GM19193 (cell line): ENCODE results near the gene FBXL15.

Experiments used
- POLR2A ChIP-seq: IDR thresholded peaks from 4 replicates; pipeline ENCODE4 v1.6.1; 2011; ENCODE audit not compliant: insufficient read depth, insufficient read length; ENCODE audit errors: extremely low read depth

Gene FBXL15

DNA sequence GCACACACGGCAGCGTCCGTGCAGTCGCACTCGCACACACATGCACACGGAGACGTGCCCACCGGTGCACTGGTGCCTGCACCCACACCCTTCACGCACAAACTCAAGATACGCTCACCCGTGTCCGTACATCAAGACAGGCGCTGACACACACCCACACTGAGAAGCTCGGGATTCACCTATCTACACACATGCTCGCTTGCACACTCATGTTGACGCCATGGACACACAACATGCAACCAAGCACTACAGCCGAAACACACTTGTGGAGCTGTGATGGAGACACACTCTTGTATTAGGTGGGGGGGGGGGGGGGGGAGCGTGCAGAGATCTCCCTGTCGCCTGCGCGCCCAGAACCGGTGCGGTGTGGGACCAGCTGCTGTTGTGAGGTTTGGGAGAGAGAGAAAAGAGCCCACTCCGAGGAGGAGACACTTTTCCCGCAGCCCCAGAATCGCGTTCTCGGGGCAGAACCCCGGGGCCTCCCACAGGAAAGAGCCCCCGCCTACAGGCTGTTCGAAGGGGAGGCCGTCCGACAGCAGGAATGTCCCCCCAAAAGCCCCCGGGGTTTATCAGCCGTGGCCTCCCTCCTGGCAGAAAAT is 25.7 kb upstream of the FBXL15 start:
- TF ChIP-seq POLR2A = no peak

DNA sequence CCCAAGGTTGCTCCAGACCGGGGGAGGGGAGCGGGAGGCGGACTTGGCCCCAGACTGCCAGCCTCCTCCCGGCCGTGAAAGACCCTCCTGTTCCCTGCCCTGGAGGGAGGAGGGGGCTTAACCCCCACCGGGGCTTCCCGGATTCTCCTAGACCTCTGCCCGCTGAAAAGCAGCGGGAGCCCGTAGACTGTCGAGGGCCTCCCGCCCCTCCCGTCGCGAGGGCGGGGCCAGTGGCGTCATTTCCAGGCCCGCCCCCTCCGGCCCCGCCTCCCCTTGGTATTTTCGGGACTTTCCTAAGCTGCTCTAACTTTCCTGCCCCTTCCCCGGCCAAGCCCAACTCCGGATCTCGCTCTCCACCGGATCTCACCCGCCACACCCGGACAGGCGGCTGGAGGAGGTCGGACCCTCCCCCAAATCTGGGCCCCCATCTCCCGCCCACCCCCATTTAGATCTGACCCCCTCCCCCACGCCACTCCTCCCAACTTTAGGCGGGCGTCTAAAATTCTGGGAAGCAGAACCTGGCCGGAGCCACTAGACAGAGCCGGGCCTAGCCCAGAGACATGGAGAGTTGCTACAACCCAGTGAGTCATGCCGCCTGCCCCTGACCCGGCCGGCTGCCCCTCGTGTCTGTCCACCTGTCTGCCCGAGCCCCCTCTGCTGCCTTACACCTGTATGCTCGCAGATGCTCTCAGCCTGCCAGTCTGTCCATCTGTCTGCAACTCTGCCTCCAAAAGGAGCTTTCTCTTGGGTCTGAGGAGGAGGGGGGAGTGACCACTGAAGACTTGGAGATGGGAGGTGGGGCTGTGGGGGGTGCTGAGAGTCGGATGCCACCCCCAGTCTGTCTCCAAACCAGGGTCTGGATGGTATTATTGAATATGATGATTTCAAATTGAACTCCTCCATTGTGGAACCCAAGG is 25.0 kb upstream of the FBXL15 start, which contains the start of gene NFKB2:
NFKB2 (plus strand) TSS at position 306 of the 917 bp plus-strand sequence; CDS start at position 561, 255 bp downstream.
- peak; percentile 62 for TF ChIP-seq POLR2A

DNA sequence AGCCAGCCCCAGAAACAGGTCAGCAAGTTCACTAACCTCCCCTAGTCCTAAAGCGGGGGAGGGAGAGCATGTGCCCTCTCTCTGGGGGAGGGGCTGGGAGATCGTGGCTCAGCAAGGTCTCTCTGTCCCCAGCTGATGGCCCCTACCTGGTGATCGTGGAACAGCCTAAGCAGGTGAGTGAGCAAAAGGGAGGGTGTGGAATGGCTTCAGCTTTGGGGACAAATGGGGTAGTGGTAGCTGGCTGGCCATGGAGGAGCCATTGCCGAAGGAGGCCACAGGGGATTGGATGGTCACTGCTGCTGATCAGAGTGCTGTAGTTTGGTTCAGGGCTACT is 24.4 kb upstream of the FBXL15 start:
- TF ChIP-seq POLR2A = no peak

DNA sequence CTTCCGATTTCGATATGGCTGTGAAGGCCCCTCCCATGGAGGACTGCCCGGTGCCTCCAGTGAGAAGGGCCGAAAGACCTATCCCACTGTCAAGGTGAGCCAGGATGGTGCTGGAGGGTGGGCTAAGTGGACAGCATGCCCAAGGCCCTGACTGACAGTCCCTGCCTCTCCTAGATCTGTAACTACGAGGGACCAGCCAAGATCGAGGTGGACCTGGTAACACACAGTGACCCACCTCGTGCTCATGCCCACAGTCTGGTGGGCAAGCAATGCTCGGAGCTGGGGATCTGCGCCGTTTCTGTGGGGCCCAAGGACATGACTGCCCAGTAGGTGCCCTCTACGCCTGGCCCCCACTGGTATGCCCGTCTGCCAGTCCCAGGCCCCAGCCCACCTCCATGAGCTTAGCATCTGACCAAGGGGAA is 23.9 kb upstream of the FBXL15 start:
- peak; percentile 3 for TF ChIP-seq POLR2A

DNA sequence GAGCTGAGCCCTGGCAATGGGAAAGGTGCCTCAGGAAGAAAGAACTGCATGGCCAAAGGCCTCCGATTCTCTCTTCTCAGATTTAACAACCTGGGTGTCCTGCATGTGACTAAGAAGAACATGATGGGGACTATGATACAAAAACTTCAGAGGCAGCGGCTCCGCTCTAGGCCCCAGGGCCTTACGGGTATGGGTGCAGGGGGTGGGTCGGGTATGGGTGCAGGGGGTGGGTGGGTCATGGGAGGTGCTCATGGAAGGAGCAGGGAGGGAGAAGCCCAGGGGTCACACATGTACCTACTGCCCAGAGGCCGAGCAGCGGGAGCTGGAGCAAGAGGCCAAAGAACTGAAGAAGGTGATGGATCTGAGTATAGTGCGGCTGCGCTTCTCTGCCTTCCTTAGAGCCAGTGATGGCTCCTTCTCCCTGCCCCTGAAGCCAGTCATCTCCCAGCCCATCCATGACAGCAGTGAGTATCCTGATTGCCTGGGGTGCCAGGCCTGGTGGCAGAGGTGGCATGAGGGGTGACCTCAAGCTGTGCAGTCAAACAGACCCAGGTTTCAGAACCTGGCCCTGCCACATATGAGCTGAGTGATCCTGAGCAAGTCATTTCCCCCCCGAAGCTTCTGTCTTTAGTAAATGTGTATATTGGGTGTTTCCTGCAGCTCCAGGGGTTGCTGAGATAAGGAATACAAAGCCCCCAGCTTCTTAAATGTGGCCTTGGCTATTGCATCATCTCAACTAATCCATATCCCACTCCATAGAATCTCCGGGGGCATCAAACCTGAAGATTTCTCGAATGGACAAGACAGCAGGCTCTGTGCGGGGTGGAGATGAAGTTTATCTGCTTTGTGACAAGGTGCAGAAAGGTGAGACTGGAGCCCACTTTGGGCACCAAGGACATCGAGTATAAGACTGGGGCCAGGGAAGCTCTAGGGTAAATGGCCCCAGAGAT is 23.1 kb upstream of the FBXL15 start:
- TF ChIP-seq POLR2A = peak; percentile 30

DNA sequence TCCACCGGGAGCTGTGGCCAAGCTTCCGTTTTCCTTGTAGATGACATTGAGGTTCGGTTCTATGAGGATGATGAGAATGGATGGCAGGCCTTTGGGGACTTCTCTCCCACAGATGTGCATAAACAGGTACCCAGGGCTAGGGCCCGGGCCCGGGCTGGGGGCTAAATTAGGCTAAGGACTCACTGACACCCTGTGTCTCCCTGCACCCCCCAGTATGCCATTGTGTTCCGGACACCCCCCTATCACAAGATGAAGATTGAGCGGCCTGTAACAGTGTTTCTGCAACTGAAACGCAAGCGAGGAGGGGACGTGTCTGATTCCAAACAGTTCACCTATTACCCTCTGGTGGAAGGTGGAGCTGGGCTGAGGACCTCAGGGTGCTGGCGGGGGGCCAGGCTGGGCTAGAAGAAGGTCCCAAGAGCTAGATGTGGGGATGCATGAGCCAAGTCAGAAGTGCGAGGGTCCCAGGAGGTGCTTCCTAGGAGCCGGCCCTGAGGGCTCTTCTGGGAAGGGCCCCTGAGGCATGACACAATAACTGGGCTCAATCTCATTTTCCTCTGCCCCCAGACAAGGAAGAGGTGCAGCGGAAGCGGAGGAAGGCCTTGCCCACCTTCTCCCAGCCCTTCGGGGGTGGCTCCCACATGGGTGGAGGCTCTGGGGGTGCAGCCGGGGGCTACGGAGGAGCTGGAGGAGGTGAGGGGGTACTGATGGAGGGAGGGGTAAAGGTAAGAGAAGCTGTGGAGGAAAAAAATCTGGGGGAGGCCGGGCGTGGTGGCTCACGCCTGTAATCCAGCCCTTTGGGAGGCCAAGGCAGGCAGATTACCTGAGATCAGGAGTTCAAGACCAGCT is 22.2 kb upstream of the FBXL15 start:
- TF ChIP-seq POLR2A = peak; percentile 27

DNA sequence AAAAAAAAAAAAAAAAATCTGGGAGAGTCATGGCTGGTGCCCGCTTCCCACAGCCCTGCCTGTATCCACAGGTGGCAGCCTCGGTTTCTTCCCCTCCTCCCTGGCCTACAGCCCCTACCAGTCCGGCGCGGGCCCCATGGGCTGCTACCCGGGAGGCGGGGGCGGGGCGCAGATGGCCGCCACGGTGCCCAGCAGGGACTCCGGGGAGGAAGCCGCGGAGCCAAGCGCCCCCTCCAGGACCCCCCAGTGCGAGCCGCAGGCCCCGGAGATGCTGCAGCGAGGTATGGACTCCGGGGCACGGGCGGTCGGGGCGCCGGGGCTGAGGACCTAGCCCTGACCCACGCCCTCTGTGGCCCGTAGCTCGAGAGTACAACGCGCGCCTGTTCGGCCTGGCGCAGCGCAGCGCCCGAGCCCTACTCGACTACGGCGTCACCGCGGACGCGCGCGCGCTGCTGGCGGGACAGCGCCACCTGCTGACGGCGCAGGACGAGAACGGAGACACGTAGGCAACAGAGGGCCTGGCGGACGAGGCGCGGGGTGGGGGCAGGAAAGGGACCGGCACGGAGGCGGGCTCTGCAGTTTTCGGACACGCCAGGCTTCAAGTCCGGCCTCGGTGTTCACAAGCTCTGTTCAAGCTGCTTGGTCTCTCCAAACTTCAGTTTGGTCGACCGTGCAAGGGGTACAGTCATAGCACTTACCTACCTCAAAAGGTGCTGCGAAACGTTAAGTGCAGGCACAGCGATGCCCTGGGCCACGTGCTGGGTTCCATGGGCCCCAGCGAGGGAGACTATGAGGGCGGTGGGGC is 21.2 kb upstream of the FBXL15 start:
- peak; percentile 59 for TF ChIP-seq POLR2A

DNA sequence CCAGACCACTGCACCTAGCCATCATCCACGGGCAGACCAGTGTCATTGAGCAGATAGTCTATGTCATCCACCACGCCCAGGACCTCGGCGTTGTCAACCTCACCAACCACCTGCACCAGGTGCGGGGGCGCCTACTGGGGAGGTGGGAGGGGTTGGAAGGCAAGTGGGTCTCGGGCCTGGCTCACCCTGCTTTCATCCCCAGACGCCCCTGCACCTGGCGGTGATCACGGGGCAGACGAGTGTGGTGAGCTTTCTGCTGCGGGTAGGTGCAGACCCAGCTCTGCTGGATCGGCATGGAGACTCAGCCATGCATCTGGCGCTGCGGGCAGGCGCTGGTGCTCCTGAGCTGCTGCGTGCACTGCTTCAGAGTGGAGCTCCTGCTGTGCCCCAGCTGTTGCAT is 20.6 kb upstream of the FBXL15 start:
- TF ChIP-seq POLR2A = no peak

DNA sequence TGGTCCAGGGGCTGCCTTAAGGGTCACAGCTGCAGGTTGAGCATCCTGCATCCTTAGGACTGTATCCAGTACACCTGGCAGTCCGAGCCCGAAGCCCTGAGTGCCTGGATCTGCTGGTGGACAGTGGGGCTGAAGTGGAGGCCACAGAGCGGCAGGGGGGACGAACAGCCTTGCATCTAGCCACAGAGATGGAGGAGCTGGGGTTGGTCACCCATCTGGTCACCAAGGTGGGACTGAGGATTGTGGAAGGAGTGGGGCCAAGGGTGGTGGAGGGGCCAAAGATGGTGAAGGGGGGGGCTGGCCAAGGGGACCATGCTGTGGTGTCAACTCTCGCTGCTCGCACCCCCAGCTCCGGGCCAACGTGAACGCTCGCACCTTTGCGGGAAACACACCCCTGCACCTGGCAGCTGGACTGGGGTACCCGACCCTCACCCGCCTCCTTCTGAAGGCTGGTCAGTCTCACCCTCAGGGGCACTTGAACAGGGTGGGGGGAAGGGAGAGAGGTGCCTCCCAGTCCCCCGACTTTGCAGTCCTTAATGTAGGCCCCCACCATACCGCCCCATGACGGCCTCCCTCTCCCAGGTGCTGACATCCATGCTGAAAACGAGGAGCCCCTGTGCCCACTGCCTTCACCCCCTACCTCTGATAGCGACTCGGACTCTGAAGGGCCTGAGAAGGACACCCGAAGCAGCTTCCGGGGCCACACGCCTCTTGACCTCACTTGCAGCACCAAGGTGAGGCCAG is 19.9 kb upstream of the FBXL15 start:
- peak; percentile 23 for TF ChIP-seq POLR2A

DNA sequence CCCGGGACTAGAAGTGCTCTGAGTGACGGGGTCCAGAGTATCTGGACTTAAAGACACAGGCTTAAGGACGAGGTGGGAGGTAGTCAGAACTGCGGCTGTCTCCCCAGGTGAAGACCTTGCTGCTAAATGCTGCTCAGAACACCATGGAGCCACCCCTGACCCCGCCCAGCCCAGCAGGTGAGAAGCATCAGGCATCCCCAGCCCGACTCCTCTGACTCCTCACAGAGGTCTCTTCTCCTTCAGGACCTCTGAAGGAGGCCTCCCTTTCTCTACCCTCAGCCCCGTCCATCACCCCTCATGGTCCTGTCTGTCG is 19.3 kb upstream of the FBXL15 start:
- TF ChIP-seq POLR2A = no peak

DNA sequence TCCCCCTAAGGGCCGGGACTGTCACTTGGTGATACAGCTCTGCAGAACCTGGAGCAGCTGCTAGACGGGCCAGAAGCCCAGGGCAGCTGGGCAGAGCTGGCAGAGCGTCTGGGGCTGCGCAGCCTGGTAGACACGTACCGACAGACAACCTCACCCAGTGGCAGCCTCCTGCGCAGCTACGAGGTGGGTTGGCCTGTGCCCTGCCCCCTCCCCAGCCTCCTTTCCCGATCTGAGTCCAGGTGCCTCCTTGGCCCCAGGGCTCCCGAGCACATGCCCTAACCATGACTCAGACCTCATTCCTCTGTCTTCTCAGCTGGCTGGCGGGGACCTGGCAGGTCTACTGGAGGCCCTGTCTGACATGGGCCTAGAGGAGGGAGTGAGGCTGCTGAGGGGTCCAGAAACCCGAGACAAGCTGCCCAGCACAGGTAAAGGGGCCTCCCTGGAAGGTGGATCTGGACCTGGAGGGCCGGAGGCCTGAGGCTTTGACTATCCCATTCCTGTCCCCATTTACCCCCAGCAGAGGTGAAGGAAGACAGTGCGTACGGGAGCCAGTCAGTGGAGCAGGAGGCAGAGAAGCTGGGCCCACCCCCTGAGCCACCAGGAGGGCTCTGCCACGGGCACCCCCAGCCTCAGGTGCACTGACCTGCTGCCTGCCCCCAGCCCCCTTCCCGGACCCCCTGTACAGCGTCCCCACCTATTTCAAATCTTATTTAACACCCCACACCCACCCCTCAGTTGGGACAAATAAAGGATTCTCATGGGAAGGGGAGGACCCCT is 18.7 kb upstream of the FBXL15 start:
- no peak for TF ChIP-seq POLR2A

DNA sequence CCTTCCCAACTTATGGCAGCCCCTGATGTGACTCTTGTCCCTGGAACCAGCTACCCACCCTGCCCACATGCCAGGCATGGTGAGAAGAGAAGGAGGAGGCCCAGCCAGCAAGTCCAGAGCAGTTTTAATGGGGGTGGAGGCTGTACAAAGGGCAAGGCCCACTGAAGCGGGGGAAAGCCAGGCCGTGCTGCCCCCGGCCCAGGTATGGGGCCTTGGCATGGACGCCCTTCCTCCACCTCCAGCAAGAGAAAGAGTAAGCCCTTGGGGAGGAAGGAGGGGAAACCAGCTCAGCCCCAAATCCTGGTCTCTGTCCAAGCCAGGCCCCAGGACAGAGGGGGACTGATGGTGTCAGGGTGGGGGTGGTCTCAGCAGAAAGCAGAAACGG is 18.1 kb upstream of the FBXL15 start:
- no peak for TF ChIP-seq POLR2A

DNA sequence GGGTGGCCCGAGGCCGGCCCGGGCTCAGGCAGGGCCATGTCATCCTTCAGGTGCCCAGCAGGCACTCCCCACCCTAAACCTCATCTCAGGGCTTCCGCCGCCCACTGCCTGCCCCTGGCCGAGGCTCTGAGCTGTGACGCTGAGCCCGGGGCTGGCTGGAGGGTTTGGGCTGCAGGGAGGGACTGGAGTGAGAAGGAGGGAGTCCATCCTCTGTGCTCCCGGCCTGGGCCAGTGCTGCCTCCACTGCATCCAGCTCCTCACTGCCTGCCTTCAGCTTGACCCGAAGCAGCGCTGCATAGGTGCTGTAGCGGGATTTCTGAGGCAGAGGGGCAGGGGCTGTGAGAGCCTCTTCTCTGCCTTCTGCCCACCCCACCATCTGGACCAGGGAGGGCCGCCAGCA is 17.5 kb upstream of the FBXL15 start:
- TF ChIP-seq POLR2A = peak; percentile 24
